GM23248 (cell line): ENCODE data around the gene KIF2C. TPM values are rescaled to one million over a fixed set of nuclear protein-coding genes. Genes with fewer than 3 reads are reported as not detected.
A peak's percentile ranks its signal among the peaks of the same experiment; 100 is the strongest.

Experiments used
- DNase-seq: peaks from one replicate; pipeline ENCODE4 v3.0.0-alpha.2; 2015
- H2AFZ ChIP-seq: fragments of 200-600 bp; sonication (generic); 2 replicates; pipeline ENCODE4 v1.6.1; 2016; ENCODE audit warnings: antibody characterized with exemption
- H3F3A ChIP-seq: fragments of 200-600 bp; sonication (generic); 2 replicates; pipeline ENCODE4 v1.6.1; 2016; ENCODE audit warnings: mild to moderate bottlenecking, antibody characterized with exemption, mixed run types; ENCODE audit not compliant: insufficient read depth
- H3K27ac ChIP-seq: fragments of 200-600 bp; sonication (generic); 2 replicates; pipeline ENCODE4 v1.5.1; 2016; ENCODE audit warnings: mild to moderate bottlenecking
- H3K27me3 ChIP-seq: fragments of 200-600 bp; sonication (generic); replicated peaks from 2 replicates; pipeline ENCODE4 v1.6.1; 2016; ENCODE audit warnings: mild to moderate bottlenecking; ENCODE audit not compliant: insufficient read depth
- H3K36me3 ChIP-seq: fragments of 200-600 bp; sonication (generic); 2 replicates; pipeline ENCODE4 v1.6.1; 2016; ENCODE audit warnings: low read depth, mild to moderate bottlenecking
- H3K4me1 ChIP-seq: fragments of 200-600 bp; sonication (generic); 2 replicates; pipeline ENCODE4 v1.6.1; 2016; ENCODE audit warnings: mild to moderate bottlenecking; ENCODE audit not compliant: insufficient read depth
- H3K4me2 ChIP-seq: fragments of 200-600 bp; sonication (generic); one replicate; pipeline ENCODE4 v1.6.1; 2016; ENCODE audit warnings: mild to moderate bottlenecking; ENCODE audit not compliant: unreplicated experiment
- H3K4me3 ChIP-seq: fragments of 200-600 bp; sonication (generic); 2 replicates; pipeline ENCODE4 v1.5.1; 2016; ENCODE audit warnings: mild to moderate bottlenecking
- H3K79me2 ChIP-seq: fragments of 200-600 bp; sonication (generic); 2 replicates; pipeline ENCODE4 v1.6.1; 2016; ENCODE audit warnings: mild to moderate bottlenecking; ENCODE audit not compliant: insufficient read depth
- H3K9ac ChIP-seq: fragments of 200-600 bp; sonication (generic); 2 replicates; pipeline ENCODE4 v1.6.1; 2016; ENCODE audit warnings: mild to moderate bottlenecking
- H3K9me2 ChIP-seq: fragments of 200-600 bp; sonication (generic); 2 replicates; pipeline ENCODE4 v1.6.1; 2016; ENCODE audit warnings: mixed run types, mild to moderate bottlenecking, moderate library complexity; ENCODE audit not compliant: insufficient read depth
- H3K9me3 ChIP-seq: fragments of 200-600 bp; sonication (generic); one replicate; pipeline ENCODE4 v1.6.1; 2017; ENCODE audit warnings: low read depth
- H4K20me1 ChIP-seq: fragments of 200-600 bp; sonication (generic); 2 replicates; pipeline ENCODE4 v1.6.0; 2016; ENCODE audit not compliant: insufficient read depth
- EZH2 ChIP-seq: fragments of 200-600 bp; sonication (generic); IDR thresholded peaks from 2 replicates; pipeline ENCODE4 v1.6.1; 2018; ENCODE audit warnings: antibody characterized with exemption, mild to moderate bottlenecking; ENCODE audit not compliant: insufficient read depth, poor library complexity, severe bottlenecking
- EZH2phosphoT487 ChIP-seq: fragments of 200-600 bp; sonication (generic); IDR thresholded peaks from 2 replicates; pipeline ENCODE4 v1.6.1; 2018; ENCODE audit warnings: antibody characterized with exemption, moderate library complexity, mild to moderate bottlenecking, low read depth; ENCODE audit not compliant: insufficient read depth
- WGBS, 2 experiments: methylation state at CpG; one replicate each; pipeline ENCODE4 v1.1.6; 2015 to 2017; ENCODE audit warnings: low lambda C conversion rate in 2 of 2, low coverage in 1 of 2; ENCODE audit errors: missing lambda C conversion rate in 2 of 2; 5-methylcytosine and 5-hydroxymethylcytosine counted together
- in situ Hi-C: fragments of 300-500 bp; cut with MboI; formaldehyde crosslinking; loops from 2 replicates; pipeline ENCODE4 v1.15.0; 2020
- polyA plus RNA-seq: library from polyadenylated mRNA; unstranded; fragments of >200 nt; fragmentation: Nextera tagmentation; extraction: Ambion mirVana; gene quantifications from 2 replicates; pipeline ENCODE4 v1.2.1, GENCODE V29; 2016
- total RNA-seq: library from RNA; depleted of rRNA; stranded (reverse); fragments of >200 nt; shearing (Covaris generic); gene quantifications from 2 replicates; pipeline ENCODE4 v1.2.3, GENCODE V29; 2014

The KIF2C gene
- total and polyA plus RNA-seq, 2 experiments from 2014 or later: 16.4 to 16.9 TPM

GRCh38 chr1:44777969-44778635, 38.5 kb downstream of the KIF2C start:
- no peak overlapping the region for H2AFZ ChIP-seq
- peaks cover 67% of the 10 kb centered on the region for H3F3A ChIP-seq
- H3K9ac ChIP-seq: 0 out of 2 replicates have a peak overlapping the region, but pooled peaks have one; percentile 95
- H3K9me2 ChIP-seq: no peaks in the 10 kb centered on the region
- H3K79me2 ChIP-seq: peaks cover 55% of the 10 kb centered on the region
- DNase-seq: no peak
- no peak overlapping the region for H3K27ac ChIP-seq
- no peaks in the 10 kb centered on the region for H3K9me3 ChIP-seq
- H3K27me3 ChIP-seq: no peaks in the 10 kb centered on the region
- H4K20me1 ChIP-seq: peaks cover 9% of the 10 kb centered on the region; the same call in 1 of the 2 replicates
- peaks cover 45% of the 10 kb centered on the region for H3K36me3 ChIP-seq
- peak overlapping the region; percentile 80; the same call in 1 of the 2 replicates for H3K4me3 ChIP-seq
- in situ Hi-C loops: no loop called here
- 79 to 80% methylated on average over 13 of the region's 13 CpGs for WGBS, 2 experiments
- H3K4me1 ChIP-seq: peaks cover 20% of the 10 kb centered on the region
- H3K4me2 ChIP-seq: peak overlapping the region; percentile 23
- TF ChIP-seq EZH2phosphoT487 (no peak), EZH2 (no peak)

GRCh38 chr1:44778705-44779576, 39.3 kb downstream of the KIF2C start:
- in situ Hi-C loops: no loop called here
- H3K4me1 ChIP-seq: peaks cover 20% of the 10 kb centered on the region
- H3K79me2 ChIP-seq: peaks cover 55% of the 10 kb centered on the region
- no peak overlapping the region for H3K27ac ChIP-seq
- H3K4me2 ChIP-seq: no peak overlapping the region
- H3K9me3 ChIP-seq: no peaks in the 10 kb centered on the region
- DNase-seq: no peak
- peak overlapping the region; percentile 29; the same call in 1 of the 2 replicates for H3K9ac ChIP-seq
- H3F3A ChIP-seq: peaks cover 65% of the 10 kb centered on the region
- H3K4me3 ChIP-seq: no peak overlapping the region
- peaks cover 45% of the 10 kb centered on the region for H3K36me3 ChIP-seq
- no peaks in the 10 kb centered on the region for H3K9me2 ChIP-seq
- 88 to 92% methylated on average over 6 of the region's 6 CpGs for WGBS, 2 experiments
- no peaks in the 10 kb centered on the region for H3K27me3 ChIP-seq
- H4K20me1 ChIP-seq: peaks cover 9% of the 10 kb centered on the region; the same call in 1 of the 2 replicates
- TF ChIP-seq EZH2phosphoT487 (no peak), EZH2 (no peak)
- no peak overlapping the region for H2AFZ ChIP-seq

GRCh38 chr1:44780583-44781121, 41.0 kb downstream of the KIF2C start:
- Histone ChIP-seq H3K79me2 (peaks cover 40% of the 10 kb centered on the region), H3K9me3 (no peaks in the 10 kb centered on the region), H4K20me1 (peaks cover 9% of the 10 kb centered on the region; the same call in 1 of the 2 replicates), H3K9ac (no peak overlapping the region), H3K27ac (no peak overlapping the region), H3K9me2 (no peaks in the 10 kb centered on the region), H3K4me2 (no peak overlapping the region), H3K36me3 (peaks cover 45% of the 10 kb centered on the region), H3K4me1 (peaks cover 15% of the 10 kb centered on the region), H3K27me3 (no peaks in the 10 kb centered on the region), H3F3A (peaks cover 61% of the 10 kb centered on the region), H2AFZ (no peak overlapping the region), H3K4me3 (no peak overlapping the region)
- no peak for TF ChIP-seq EZH2phosphoT487
- 90 to 91% methylated on average over 14 of the region's 14 CpGs for whole genome bisulfite sequencing, 2 experiments
- in situ Hi-C loops: no loop called here
- no peak for DNase-seq

GRCh38 chr1:44783697-44784093, 44.1 kb downstream of the KIF2C start:
- H3K9me3 ChIP-seq: no peaks in the 10 kb centered on the region
- H3F3A ChIP-seq: peaks cover 41% of the 10 kb centered on the region
- peaks cover 9% of the 10 kb centered on the region for H3K79me2 ChIP-seq
- H3K36me3 ChIP-seq: peaks cover 24% of the 10 kb centered on the region
- peak overlapping the region; percentile 59 for H3K4me3 ChIP-seq
- H4K20me1 ChIP-seq: no peaks in the 10 kb centered on the region
- peak overlapping the region; percentile 60 for H3K9ac ChIP-seq
- 63 to 64% methylated on average over 8 of the region's 8 CpGs for WGBS, 2 experiments
- peak; percentile 18 for DNase-seq
- in situ Hi-C loops: no loop called here
- H3K27ac ChIP-seq: no peak overlapping the region
- no peaks in the 10 kb centered on the region for H3K9me2 ChIP-seq
- TF ChIP-seq EZH2phosphoT487 (no peak), EZH2 (no peak)
- peak overlapping the region; percentile 67 for H2AFZ ChIP-seq
- H3K4me1 ChIP-seq: no peaks in the 10 kb centered on the region
- H3K27me3 ChIP-seq: no peaks in the 10 kb centered on the region
- H3K4me2 ChIP-seq: peak overlapping the region; percentile 58
